Neuronal stem cell (in vitro differentiated cells): ENCODE results near the gene TEDC1.

Experiments used
- DNase-seq: peaks from one replicate; pipeline ENCODE4 v3.0.0-alpha.2; 2013; ENCODE audit warnings: low spot score
- H2AFZ ChIP-seq: one replicate; pipeline ENCODE4 v1.6.1; 2013; ENCODE audit warnings: mild to moderate bottlenecking, low read length, inconsistent platforms
- H2AK5ac ChIP-seq: 2 replicates; pipeline ENCODE4 v1.6.1; 2013; ENCODE audit warnings: low read depth, mild to moderate bottlenecking, inconsistent platforms, low read length, moderate library complexity, mixed read lengths
- H2BK120ac ChIP-seq: 2 replicates; pipeline ENCODE4 v1.6.1; 2013; ENCODE audit warnings: low read depth, mild to moderate bottlenecking, inconsistent platforms, low read length, moderate library complexity, mixed read lengths
- H2BK12ac ChIP-seq: one replicate; pipeline ENCODE4 v1.6.1; 2013; ENCODE audit warnings: low read length, inconsistent platforms
- H2BK15ac ChIP-seq: 2 replicates; pipeline ENCODE4 v1.6.1; 2013; ENCODE audit warnings: mild to moderate bottlenecking, low read length, inconsistent platforms, mixed read lengths
- H2BK5ac ChIP-seq: one replicate; pipeline ENCODE4 v1.6.1; 2013; ENCODE audit warnings: inconsistent platforms, mild to moderate bottlenecking, low read length, moderate library complexity
- H3K14ac ChIP-seq: one replicate; pipeline ENCODE4 v1.6.1; 2013; ENCODE audit warnings: low read length, inconsistent platforms
- H3K18ac ChIP-seq: 2 replicates; pipeline ENCODE4 v1.6.1; 2013; ENCODE audit warnings: low read length, inconsistent platforms
- H3K23ac ChIP-seq: 2 replicates; pipeline ENCODE4 v1.6.1; 2013; ENCODE audit warnings: low read depth, mild to moderate bottlenecking, mixed read lengths, low read length, inconsistent platforms; ENCODE audit not compliant: poor library complexity
- H3K27ac ChIP-seq: replicated peaks from 3 replicates; pipeline ENCODE4 v1.5.1; 2013; ENCODE audit warnings: low read length, inconsistent platforms
- H3K27me3 ChIP-seq, 3 experiments: 2 replicates each; pipeline ENCODE4 v1.6.1; 2013; ENCODE audit warnings: low read length in 3 of 3, mild to moderate bottlenecking in 2 of 3, inconsistent platforms in 1 of 3, low read depth in 1 of 3, mixed read lengths in 1 of 3, moderate library complexity in 1 of 3; ENCODE audit not compliant: control insufficient read depth in 3 of 3, insufficient read depth in 3 of 3
- H3K36me3 ChIP-seq, 2 donors: replicated peaks in 1 of 2; 2 replicates each; pipeline ENCODE4 v1.6.1; 2013; ENCODE audit warnings: low read length in 2 of 2; ENCODE audit not compliant: control insufficient read depth in 2 of 2, insufficient read depth in 2 of 2
- H3K4ac ChIP-seq: 2 replicates; pipeline ENCODE4 v1.6.1; 2013; ENCODE audit warnings: inconsistent platforms, mild to moderate bottlenecking, low read length, moderate library complexity
- H3K4me1 ChIP-seq, 2 donors: 1 replicate in 1 of 2; 2 replicates in 1 of 2; pipeline ENCODE4 v1.6.1; 2013; ENCODE audit warnings: low read length in 2 of 2, low read depth in 1 of 2; ENCODE audit not compliant: control insufficient read depth in 2 of 2, insufficient read depth in 1 of 2
- H3K4me2 ChIP-seq: one replicate; pipeline ENCODE4 v1.6.1; 2013; ENCODE audit warnings: mild to moderate bottlenecking, low read length, inconsistent platforms; ENCODE audit not compliant: insufficient read depth, poor library complexity, severe bottlenecking
- H3K4me3 ChIP-seq, 2 donors: 2 replicates each; pipeline ENCODE4 v1.5.1; 2013; ENCODE audit warnings: low read length in 2 of 2, mild to moderate bottlenecking in 2 of 2, inconsistent platforms in 1 of 2, moderate library complexity in 1 of 2
- H3K79me1 ChIP-seq: one replicate; pipeline ENCODE4 v1.6.1; 2013; ENCODE audit warnings: low read depth, mild to moderate bottlenecking, inconsistent platforms, low read length, moderate library complexity
- H3K9ac ChIP-seq: one replicate; pipeline ENCODE4 v1.6.1; 2013; ENCODE audit warnings: mild to moderate bottlenecking, low read depth, low read length, inconsistent platforms; ENCODE audit not compliant: poor library complexity
- H3K9me3 ChIP-seq, 2 donors: replicated peaks in 1 of 2; 2 replicates each; pipeline versions ENCODE3 to v1.6.1; 2013; ENCODE audit warnings: low read length in 2 of 2, mild to moderate bottlenecking in 2 of 2, inconsistent platforms in 1 of 2, low read depth in 1 of 2, mixed read lengths in 1 of 2, moderate library complexity in 1 of 2; ENCODE audit not compliant: control insufficient read depth in 2 of 2, insufficient read depth in 1 of 2
- H4K8ac ChIP-seq: one replicate; pipeline ENCODE4 v1.6.1; 2013; ENCODE audit warnings: low read depth, mild to moderate bottlenecking, inconsistent platforms, low read length, moderate library complexity
- H4K91ac ChIP-seq: one replicate; pipeline ENCODE4 v1.6.1; 2013; ENCODE audit warnings: low read length, low read depth, mild to moderate bottlenecking, inconsistent platforms; ENCODE audit not compliant: poor library complexity
- WGBS, 2 donors: extraction: QIAGEN DNeasy Blood & Tissue Kit; methylation state at CpG; one replicate each; pipeline ENCODE4 v1.1.7; 2013; ENCODE audit warnings: missing lambda C conversion rate in 2 of 2, mixed read lengths in 1 of 2; ENCODE audit not compliant: insufficient read length in 2 of 2, insufficient replicate concordance in 1 of 2; ENCODE audit errors: extremely low coverage in 2 of 2; 5-methylcytosine and 5-hydroxymethylcytosine counted together

TEDC1 gene

GRCh38 chr14:105532735-105533141 lies 41.7 kb downstream of the TEDC1 start:
- Histone ChIP-seq H3K9ac (peak overlapping the region; percentile 44), H3K9me3 (peaks cover 0 to 37% of the 10 kb centered on the region in 2 donors), H2BK15ac (no peak overlapping the region), H3K79me1 (peaks cover 4% of the 10 kb centered on the region), H3K4me1 (peaks cover 0 to 1% of the 10 kb centered on the region in 2 donors), H3K14ac (no peak overlapping the region), H2BK120ac (no peak overlapping the region), H3K36me3 (no peaks in the 10 kb centered on the region), H2BK12ac (no peak overlapping the region), H2AK5ac (no peak overlapping the region), H2BK5ac (no peak overlapping the region), H3K4ac (no peak overlapping the region), H3K4me3 (no peak overlapping the region), H3K4me2 (no peak overlapping the region), H2AFZ (no peak overlapping the region), H3K27ac (no peak overlapping the region), H3K27me3 (peaks cover 0 to 36% (median 5%) of the 10 kb centered on the region in 3 experiments), H4K91ac (no peak overlapping the region), H3K23ac (no peak overlapping the region), H4K8ac (no peak overlapping the region), H3K18ac (peak overlapping the region; percentile 7)
- DNase-seq, result no peak
- no CpG with 5 or more reads among the region's 10 CpGs for WGBS, 2 donors

GRCh38 chr14:105533391-105533790 lies 42.3 kb downstream of the TEDC1 start:
- H3K4ac ChIP-seq, result no peak overlapping the region
- no peak overlapping the region for H2BK5ac ChIP-seq
- H3K27ac ChIP-seq, result no peak overlapping the region
- DNase-seq, result no peak
- H3K4me1 ChIP-seq, result no peaks in the 10 kb centered on the region
- H2BK12ac ChIP-seq, result no peak overlapping the region
- H3K23ac ChIP-seq, result no peak overlapping the region
- no CpG with 5 or more reads among the region's 9 CpGs for WGBS, 2 donors
- H2AFZ ChIP-seq, result no peak overlapping the region
- no peaks in the 10 kb centered on the region for H3K36me3 ChIP-seq
- H2BK15ac ChIP-seq, result no peak overlapping the region
- H4K91ac ChIP-seq, result no peak overlapping the region
- no peak overlapping the region for H2BK120ac ChIP-seq
- H3K4me3 ChIP-seq, result peak overlapping the region in 1 of 2 donors; percentile 43
- H3K27me3 ChIP-seq, result peaks cover 0 to 36% (median 3%) of the 10 kb centered on the region in 3 experiments
- H3K14ac ChIP-seq, result peak overlapping the region; percentile 90
- H3K4me2 ChIP-seq, result no peak overlapping the region
- no peak overlapping the region for H4K8ac ChIP-seq
- H3K9ac ChIP-seq, result no peak overlapping the region
- peaks cover 0 to 41% of the 10 kb centered on the region in 2 donors for H3K9me3 ChIP-seq
- no peak overlapping the region for H3K18ac ChIP-seq
- no peak overlapping the region for H2AK5ac ChIP-seq
- H3K79me1 ChIP-seq, result peaks cover 2% of the 10 kb centered on the region

GRCh38 chr14:105533811-105534498 lies 42.9 kb downstream of the TEDC1 start:
- peaks cover 1% of the 10 kb centered on the region for H3K79me1 ChIP-seq
- no peak for DNase-seq
- no peak overlapping the region for H2AK5ac ChIP-seq
- H3K9ac ChIP-seq, result no peak overlapping the region
- H3K18ac ChIP-seq, result no peak overlapping the region
- no peak overlapping the region for H4K91ac ChIP-seq
- H2AFZ ChIP-seq, result no peak overlapping the region
- H2BK12ac ChIP-seq, result no peak overlapping the region
- WGBS, 2 donors, result no CpG with 5 or more reads among the region's 21 CpGs
- no peak overlapping the region for H3K27ac ChIP-seq
- H3K27me3 ChIP-seq, result peaks cover 0 to 40% (median under 1%) of the 10 kb centered on the region in 3 experiments
- H2BK5ac ChIP-seq, result no peak overlapping the region
- H3K4ac ChIP-seq, result no peak overlapping the region
- no peak overlapping the region for H2BK15ac ChIP-seq
- H3K36me3 ChIP-seq, result no peaks in the 10 kb centered on the region
- H3K9me3 ChIP-seq, result peaks cover 0 to 41% of the 10 kb centered on the region in 2 donors
- H3K14ac ChIP-seq, result peak overlapping the region; percentile 90
- no peak overlapping the region for H3K23ac ChIP-seq
- peak overlapping the region in 1 of 2 donors; percentile 37 for H3K4me3 ChIP-seq
- no peak overlapping the region for H2BK120ac ChIP-seq
- H3K4me1 ChIP-seq, result no peaks in the 10 kb centered on the region
- H4K8ac ChIP-seq, result no peak overlapping the region
- no peak overlapping the region for H3K4me2 ChIP-seq

GRCh38 chr14:105534586-105534985 lies 43.5 kb downstream of the TEDC1 start:
- Histone ChIP-seq H3K4me1 (no peaks in the 10 kb centered on the region), H4K91ac (no peak overlapping the region), H3K14ac (no peak overlapping the region), H2AK5ac (no peak overlapping the region), H3K27me3 (peaks cover 0 to 40% (median 0%) of the 10 kb centered on the region in 3 experiments), H2BK15ac (no peak overlapping the region), H3K79me1 (no peaks in the 10 kb centered on the region), H3K4me2 (no peak overlapping the region), H2AFZ (no peak overlapping the region), H2BK12ac (no peak overlapping the region), H3K9ac (peak overlapping the region; percentile 78), H3K23ac (no peak overlapping the region), H2BK5ac (no peak overlapping the region), H3K18ac (no peak overlapping the region), H3K27ac (no peak overlapping the region), H3K9me3 (peaks cover 0 to 40% of the 10 kb centered on the region in 2 donors), H3K4me3 (no peak overlapping the region), H2BK120ac (no peak overlapping the region), H3K4ac (no peak overlapping the region), H3K36me3 (no peaks in the 10 kb centered on the region), H4K8ac (no peak overlapping the region)
- no CpG with 5 or more reads among the region's 13 CpGs for WGBS, 2 donors
- no peak for DNase-seq
